Measurements from ENCODE around the gene CCDC158.
A peak's percentile ranks its signal among the peaks of the same experiment; 100 is the strongest.
"Not testable (repeated sequence)": the region's sequence is repeated elsewhere in the genome, so short reads cannot be mapped to it uniquely, and the experiment has no call there.

CCDC158 gene

DNA sequence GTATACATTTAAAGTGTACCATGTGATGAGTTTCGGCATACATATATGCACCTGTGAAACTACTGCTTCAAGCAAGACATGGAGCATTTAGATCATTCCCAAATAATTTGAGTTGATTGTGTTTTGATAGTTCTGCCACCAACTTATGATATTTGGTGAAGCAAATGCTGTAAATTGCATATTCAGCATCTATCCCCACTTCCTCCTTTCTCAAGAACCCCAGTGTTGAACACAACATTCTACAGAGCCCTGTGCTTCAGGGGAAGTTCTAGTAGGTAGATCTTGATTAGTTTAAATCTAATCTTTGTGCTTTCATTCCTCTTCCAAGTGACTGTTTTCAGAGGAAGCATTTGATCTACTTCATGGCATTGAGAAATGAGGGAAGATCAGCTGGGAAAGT, 8.7 kb upstream of the CCDC158 start:
- DNase-seq, result peak; percentile 45 to 75 (median 62)

- DNase-seq, result no peak
Measured at GRCh38 chr4:76426272-76426671, 5.3 kb upstream of the CCDC158 start.

DNA sequence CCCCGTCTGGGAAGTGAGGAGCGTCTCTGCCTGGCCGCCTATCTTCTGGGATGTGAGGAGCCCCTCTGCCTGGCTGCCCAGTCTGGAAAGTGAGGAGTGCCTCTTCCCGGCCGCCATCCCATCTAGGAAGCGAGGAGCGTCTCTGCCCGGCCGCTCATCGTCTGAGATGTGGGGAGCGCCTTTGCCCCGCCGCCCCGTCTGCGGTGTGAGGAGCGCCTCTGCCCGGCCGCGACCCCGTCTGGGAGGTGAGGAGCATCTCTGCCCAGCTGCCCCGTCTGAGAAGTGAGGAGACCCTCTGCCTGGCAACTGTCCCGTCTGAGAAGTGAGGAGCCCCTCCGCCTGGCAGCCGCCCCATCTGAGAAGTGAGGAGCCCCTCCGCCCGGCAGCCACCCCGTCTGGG, 2.2 kb upstream of the CCDC158 start:
- not testable (repeated sequence) for DNase-seq

DNA sequence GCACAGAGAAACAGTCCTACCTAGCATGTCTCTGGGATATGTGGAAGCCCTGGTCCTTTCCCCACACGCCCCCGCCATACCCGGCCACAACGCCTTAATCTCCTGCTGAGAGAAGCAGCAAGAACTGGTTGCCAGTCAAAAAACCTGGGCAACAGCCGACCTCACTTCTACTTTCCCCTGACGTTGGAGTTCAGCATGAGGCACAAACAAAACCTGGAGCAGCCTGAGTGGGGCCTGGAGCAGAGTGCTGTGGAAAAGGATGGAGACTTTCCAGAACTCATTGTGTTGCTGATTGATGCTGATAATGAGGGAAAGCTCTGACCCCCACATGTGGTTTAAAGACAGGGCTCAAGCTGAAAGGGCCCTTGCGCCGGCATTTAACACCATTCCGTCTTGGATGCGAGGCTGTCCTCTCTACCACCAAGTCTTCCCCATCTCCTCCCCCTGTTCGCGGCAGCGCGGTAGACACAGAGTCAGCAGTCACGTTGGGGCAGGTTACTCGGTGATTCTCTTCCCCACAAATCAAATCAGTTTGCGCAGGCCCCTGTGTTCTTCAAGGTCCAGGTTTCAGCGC, 666 bp downstream of the CCDC158 start:
- DNase-seq, result no peak

DNA sequence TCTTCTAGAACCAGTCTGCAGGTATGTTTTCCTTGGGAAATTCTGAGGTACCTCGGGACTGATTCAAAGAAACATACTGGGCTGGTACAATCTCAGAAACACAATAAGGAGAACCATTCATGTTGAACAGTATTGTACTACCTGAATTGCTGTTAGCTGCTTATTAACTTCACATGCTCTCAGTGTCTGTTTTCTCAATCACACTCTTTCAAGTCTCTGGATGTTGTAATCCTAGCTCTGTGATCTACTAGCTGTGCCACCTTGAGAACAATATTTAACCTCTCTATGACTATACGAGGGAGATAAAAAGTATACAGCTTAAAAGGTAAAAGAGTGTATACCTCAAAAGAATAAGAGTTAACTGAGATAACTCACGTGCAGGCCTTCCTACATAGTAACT, 10.3 kb downstream of the CCDC158 start:
- no peak for DNase-seq

GRCh38 chr4:76407440-76408119, 13.4 kb downstream of the CCDC158 start:
- peak in 2 of 4 experiments; percentile 3 to 28 for DNase-seq

DNA sequence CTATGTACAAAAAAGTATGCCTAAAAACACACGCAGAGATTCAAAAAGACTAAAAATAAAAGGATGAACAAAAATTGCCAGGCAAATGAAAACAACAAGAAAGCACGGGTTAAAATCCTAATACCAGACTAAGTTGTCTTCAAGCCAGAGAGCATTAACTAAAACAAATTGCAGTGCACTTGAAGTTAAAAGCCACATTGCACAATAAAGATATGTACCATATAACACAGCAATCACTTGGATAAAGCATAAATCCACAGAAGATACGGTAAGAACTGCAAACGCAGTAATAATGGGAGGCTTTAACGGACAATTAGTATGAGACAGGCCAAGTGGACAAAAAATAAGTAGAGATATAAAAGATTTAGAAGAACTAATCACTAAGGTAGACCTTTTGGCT, 14.9 kb downstream of the CCDC158 start:
- DNase-seq, result no peak

- no peak for DNase-seq
Measured at GRCh38 chr4:76401654-76402053, 19.3 kb downstream of the CCDC158 start.

DNA sequence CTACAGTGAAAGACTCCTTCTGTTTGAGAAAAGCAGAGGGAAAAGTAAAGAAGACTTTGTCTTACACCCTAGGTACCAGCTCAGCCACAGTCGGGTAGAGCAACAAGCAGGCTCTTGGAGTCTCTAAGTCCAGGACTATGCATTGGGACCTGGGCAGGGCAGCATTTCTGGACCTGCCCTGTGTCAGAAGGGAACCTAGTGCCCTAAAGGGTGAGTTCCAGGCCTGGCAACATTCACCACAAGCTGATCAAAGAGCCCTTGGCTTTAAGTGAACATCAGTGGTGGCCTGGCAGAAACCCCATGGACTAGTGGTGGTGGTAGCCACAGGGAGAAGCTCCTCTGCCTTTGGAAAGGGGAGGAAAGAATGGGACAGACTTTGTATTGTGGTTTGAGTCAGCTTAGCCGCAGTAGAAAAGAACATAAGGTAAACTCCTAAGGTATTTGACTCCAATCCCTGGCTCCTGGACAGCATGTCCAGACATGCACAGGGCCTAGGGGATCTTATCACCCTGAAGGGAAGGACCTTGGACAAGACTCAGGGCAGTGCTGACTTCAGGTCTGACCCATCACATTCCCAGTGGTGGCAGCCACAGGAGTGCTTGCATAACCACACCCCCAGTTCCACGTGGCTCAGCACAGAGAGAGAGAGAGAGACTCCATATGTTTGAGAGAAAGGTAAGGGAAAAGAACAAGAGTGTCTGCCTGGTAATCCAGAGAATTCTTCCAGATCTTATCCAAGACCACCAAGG, 32.6 kb downstream of the CCDC158 start:
- no peak for DNase-seq

GRCh38 chr4:76386566-76387305, 34.2 kb downstream of the CCDC158 start:
- peak; percentile 40 to 75 (median 65) for DNase-seq

GRCh38 chr4:76385974-76386373, 35.0 kb downstream of the CCDC158 start:
- DNase-seq, result no peak

GRCh38 chr4:76384052-76384451, 36.9 kb downstream of the CCDC158 start:
- DNase-seq, result peak in 1 of 4 experiments; percentile 38

- no peak for DNase-seq
Measured at GRCh38 chr4:76383001-76383400, 37.9 kb downstream of the CCDC158 start.

- DNase-seq, result peak; percentile 62 to 86 (median 66)
Measured at GRCh38 chr4:76381986-76382385, 39.0 kb downstream of the CCDC158 start.

DNA sequence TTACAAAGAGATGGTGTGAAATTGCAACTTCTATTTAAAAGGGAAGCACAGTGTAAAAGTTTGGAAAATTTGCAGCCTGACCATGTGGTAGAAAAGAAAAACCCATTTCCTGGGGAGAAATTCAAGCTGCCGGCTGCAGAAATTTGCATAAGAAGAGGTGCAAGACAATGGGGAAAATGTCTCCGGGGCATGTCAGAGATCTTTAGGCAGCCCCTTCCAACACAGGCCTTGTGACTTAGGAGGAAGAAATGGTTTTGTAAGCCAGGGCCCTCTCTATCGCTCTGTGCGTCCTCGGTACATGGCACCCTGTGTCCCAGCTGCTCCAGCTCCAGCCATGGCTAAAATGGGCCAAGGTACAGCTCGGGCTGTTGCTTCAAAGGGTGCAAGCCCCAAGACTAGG, 40.4 kb downstream of the CCDC158 start:
- no peak for DNase-seq

DNA sequence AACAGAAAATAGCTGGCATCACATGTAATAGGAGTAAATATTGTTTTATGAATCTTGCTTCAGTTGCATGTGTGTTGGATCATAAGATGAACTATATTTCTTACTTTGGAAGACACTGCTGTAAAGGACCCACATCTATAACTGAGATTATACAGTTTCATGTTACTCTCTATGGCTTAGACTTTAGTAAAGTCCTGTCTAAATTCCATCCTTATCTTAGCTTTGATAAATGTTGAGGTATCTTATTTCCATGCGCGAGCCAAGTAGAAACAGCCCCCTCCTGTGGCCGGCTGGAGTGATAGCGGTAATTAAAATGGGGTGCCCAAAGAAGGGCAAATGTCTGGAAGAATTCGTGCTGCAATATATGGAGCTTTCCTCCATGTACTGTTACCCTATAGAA, 43.0 kb downstream of the CCDC158 start:
- DNase-seq, result peak; percentile 54 to 74 (median 60)

- peak in 3 of 4 experiments; percentile 25 to 40 (median 33) for DNase-seq
Measured at GRCh38 chr4:76377481-76377901, 43.5 kb downstream of the CCDC158 start.

DNA sequence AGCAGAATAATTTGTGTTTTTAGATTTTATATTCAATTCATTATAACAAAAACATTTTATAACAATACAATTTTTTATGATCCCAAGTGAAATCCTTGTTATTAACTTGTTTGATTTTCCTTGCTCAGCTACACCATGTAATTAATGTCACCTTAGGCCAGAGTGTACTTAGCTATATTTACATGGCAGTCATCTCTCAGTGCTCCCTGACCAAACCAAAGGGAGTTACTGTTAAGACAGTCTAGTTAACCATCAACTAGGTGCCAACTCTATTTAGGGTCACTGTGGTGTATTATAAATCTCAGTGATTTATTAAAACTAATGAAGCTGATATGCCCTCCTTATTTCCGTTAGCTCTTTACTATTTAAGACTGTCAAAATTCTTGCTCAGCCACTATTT, 44.4 kb downstream of the CCDC158 start:
- DNase-seq, result no peak

DNA sequence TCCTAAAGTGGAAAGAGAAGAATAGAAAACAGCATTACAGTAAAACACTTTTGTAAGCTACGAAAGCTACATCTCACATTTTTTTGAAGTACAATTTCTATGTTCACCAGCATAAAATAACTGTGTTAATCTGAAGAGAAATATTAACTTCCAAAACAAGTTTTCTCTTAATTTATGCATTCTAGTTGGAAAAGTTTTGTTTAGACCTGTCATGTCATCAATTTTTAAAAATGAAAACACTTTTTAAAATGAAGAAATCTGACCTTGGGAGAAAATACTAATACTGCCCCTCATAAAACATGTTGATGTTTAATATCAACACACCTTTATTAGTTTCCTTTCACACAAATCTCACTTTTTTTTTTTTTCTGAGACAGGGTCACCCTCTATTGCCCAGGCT, 45.2 kb downstream of the CCDC158 start:
- DNase-seq, result no peak

- no peak for DNase-seq
Measured at GRCh38 chr4:76374798-76375197, 46.1 kb downstream of the CCDC158 start.

DNA sequence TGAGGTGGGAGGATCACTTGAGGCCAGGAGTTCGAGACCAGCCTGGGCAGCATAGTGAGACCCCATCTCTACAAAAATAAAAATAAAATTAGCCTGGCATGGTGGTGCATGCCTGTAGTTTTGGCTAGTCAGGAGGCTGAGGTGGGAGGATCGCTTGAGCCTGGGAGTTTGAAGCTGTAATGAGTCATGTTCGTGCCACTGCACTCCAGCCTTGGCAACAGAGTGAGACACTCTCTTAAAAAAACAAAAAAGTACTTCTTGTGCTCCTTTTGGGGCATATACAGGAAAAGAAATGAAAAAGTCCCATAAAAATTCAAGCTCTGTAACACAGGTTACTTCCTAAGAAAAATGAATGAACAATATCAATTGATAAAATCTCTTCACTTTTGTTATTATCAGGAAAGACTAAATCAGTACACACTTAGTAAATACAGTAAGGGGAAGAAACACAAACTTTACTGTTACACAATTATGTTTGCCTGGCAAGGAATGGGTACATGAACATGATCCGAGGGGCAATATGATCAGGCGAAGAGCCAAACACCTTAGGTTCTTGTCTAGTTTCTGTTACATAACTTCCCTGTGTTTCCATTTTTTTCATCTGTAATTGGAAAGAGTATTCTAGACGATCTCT, 46.9 kb downstream of the CCDC158 start:
- peak in 3 of 4 experiments; percentile 12 to 23 (median 14) for DNase-seq

DNA sequence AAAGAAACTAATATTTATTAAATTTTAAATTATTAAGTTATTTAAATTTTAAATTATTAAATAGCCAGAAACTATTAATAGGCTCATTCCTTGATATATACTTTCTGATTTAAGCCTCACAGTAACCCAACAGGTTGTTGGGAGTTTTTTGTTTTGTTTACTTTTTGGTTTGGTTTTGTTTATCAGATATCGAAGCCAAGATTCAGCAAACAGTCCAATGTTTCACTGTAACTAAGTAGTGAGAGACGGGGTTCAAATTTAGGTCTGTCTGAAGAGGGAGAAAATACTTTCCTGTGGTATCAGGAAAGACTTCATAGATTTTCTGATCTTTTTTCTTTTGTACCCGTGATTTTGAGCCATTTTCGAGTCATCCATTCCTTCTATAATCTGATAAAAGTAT, 54.2 kb downstream of the CCDC158 start:
- DNase-seq, result no peak

- no peak for DNase-seq
Measured at GRCh38 chr4:76365636-76366035, 55.3 kb downstream of the CCDC158 start.
